ENCODE measurements around the gene PPM1E. TPM values are rescaled to one million over a fixed set of nuclear protein-coding genes. Genes with fewer than 3 reads are reported as not detected.

The PPM1E gene
- total and polyA plus RNA-seq, 2 of the 4 experiments (the other 2 are of a cell fraction) = under 0.01 to 0.05 TPM

DNA sequence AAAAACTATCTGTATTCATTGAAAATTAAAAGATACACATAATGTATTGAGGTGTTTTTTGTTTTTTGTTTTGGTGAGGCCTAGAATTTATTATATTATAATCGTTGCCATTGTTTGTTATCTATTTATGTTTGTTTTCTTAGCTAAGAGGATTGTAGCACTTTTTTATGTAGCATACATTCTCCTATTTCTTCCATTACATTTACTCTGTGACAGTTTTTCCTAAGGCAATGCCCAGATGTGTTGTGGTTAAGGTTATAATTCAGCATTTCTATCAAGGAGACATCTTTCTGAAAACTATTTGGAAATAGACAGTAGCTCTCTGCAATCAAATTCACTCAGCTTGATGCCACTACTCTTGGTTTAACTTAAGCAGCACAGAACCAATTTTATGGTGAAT lies 161.6 kb downstream of the PPM1E start:
- no TSS peak for BruUV-seq (replicated peaks)

More for the DNA sequence above, 161.6 kb downstream of the PPM1E start:
- Histone ChIP-seq H3K79me1 (ENCODE audit: low read depth in 1 of 2, low read length in 2 of 2) (no peaks in the 10 kb centered on the region), H3K9ac (ENCODE audit: low read depth, low read length) (no peak overlapping the region), H3K18ac (ENCODE audit: low read depth, low read length) (no peak overlapping the region), H3K4me1 (ENCODE audit: control insufficient read depth, insufficient read depth, low read length) (no peaks in the 10 kb centered on the region), H3K4me2 (ENCODE audit: low read depth, low read length) (no peak overlapping the region), H3K9me1 (ENCODE audit: insufficient read depth, low read length) (no peaks in the 10 kb centered on the region), H2BK20ac (ENCODE audit: low read depth, low read length) (no peak overlapping the region), H3K27me3 (ENCODE audit: control insufficient read depth, insufficient read depth, low read length) (no peaks in the 10 kb centered on the region; the same call in 1 of the 2 replicates), H2BK5ac (ENCODE audit: low read depth, low read length, poor library complexity, severe bottlenecking) (no peak overlapping the region), H3K56ac (ENCODE audit: extremely low read depth, insufficient read depth, low read length) (no peak overlapping the region), H4K91ac (ENCODE audit: insufficient read depth, low read depth, low read length) (no peak overlapping the region), H2AFZ (replicated peaks; ENCODE audit: low read length, poor library complexity) (no peak overlapping the region), H4K20me1 (ENCODE audit: insufficient read depth, low read length) (no peaks in the 10 kb centered on the region), H2AK5ac (ENCODE audit: low read depth, low read length) (no peak overlapping the region), H2BK15ac (ENCODE audit: low read depth, low read length) (no peak overlapping the region), H3K9me3 (ENCODE audit: control insufficient read depth, insufficient read depth, low read length) (peaks cover 4% of the 10 kb centered on the region), H3K4me3 (ENCODE audit: insufficient read depth, low read depth, low read length) (no peak overlapping the region), H3K23ac (ENCODE audit: low read depth, low read length) (no peak overlapping the region), H3K27ac (ENCODE audit: insufficient read depth, low read length) (no peak overlapping the region), H3K4ac (ENCODE audit: low read depth, low read length) (no peak overlapping the region), H3K36me3 (ENCODE audit: control insufficient read depth, insufficient read depth, low read length) (no peaks in the 10 kb centered on the region), H4K8ac (ENCODE audit: low read depth in 2 of 2, low read length in 2 of 2) (no peak overlapping the region), H3K14ac (replicated peaks; ENCODE audit: low read depth, low read length) (no peak overlapping the region), H2AK9ac (replicated peaks; ENCODE audit: low read depth, low read length, poor library complexity) (no peak overlapping the region), H2BK120ac (ENCODE audit: low read depth, low read length) (no peak overlapping the region), H4K5ac (ENCODE audit: low read depth, low read length) (no peak overlapping the region)
- dilution Hi-C loops (cut with HindIII; ENCODE audit: low sequenced_read_pairs, unreplicated experiment) (no loop called here), intact Hi-C loops (cut with micrococcal nuclease) (no loop called here), in situ Hi-C loops (cut with MboI; ENCODE audit: low sequenced_read_pairs) (no loop called here)
- CTCF ChIA-PET = interaction anchor here (0.6 kb wide), 1 partner anchor 59 kb away, joined by 4 read pairs; no protein-coding TSS in a partner anchor
- TF ChIP-seq, protein P1, sequence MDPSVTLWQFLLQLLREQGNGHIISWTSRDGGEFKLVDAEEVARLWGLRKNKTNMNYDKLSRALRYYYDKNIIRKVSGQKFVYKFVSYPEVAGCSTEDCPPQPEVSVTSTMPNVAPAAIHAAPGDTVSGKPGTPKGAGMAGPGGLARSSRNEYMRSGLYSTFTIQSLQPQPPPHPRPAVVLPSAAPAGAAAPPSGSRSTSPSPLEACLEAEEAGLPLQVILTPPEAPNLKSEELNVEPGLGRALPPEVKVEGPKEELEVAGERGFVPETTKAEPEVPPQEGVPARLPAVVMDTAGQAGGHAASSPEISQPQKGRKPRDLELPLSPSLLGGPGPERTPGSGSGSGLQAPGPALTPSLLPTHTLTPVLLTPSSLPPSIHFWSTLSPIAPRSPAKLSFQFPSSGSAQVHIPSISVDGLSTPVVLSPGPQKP (IDR thresholded peaks at IDR 0.05; ENCODE audit: borderline replicate concordance, low read depth, low read length) = no peak
- TF ChIP-seq CHD1 (IDR thresholded peaks at IDR 0.05; ENCODE audit: low read depth, low read length) = no peak
- no peak for TF ChIP-seq BHLHE40 (IDR thresholded peaks at IDR 0.05; ENCODE audit: low read depth, low read length)
- TF ChIP-seq NFE2L2 (IDR thresholded peaks at IDR 0.05; ENCODE audit: low read depth, low read length) = no peak
- no peak for TF ChIP-seq FOS (IDR thresholded peaks at IDR 0.05; ENCODE audit: low read depth, low read length)
- no peak for TF ChIP-seq RAD21 (IDR thresholded peaks at IDR 0.05; ENCODE audit: low read length)
- no peak for TF ChIP-seq RCOR1 (IDR thresholded peaks at IDR 0.05; ENCODE audit: insufficient replicate concordance, low read length)
- TF ChIP-seq, protein P2, sequence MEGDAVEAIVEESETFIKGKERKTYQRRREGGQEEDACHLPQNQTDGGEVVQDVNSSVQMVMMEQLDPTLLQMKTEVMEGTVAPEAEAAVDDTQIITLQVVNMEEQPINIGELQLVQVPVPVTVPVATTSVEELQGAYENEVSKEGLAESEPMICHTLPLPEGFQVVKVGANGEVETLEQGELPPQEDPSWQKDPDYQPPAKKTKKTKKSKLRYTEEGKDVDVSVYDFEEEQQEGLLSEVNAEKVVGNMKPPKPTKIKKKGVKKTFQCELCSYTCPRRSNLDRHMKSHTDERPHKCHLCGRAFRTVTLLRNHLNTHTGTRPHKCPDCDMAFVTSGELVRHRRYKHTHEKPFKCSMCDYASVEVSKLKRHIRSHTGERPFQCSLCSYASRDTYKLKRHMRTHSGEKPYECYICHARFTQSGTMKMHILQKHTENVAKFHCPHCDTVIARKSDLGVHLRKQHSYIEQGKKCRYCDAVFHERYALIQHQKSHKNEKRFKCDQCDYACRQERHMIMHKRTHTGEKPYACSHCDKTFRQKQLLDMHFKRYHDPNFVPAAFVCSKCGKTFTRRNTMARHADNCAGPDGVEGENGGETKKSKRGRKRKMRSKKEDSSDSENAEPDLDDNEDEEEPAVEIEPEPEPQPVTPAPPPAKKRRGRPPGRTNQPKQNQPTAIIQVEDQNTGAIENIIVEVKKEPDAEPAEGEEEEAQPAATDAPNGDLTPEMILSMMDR (conservative IDR thresholded peaks at IDR 0.05; ENCODE audit: low read depth, low read length) = no peak
- no peak for TF ChIP-seq MAZ (IDR thresholded peaks at IDR 0.05; ENCODE audit: borderline replicate concordance, low read depth, low read length)
- TF ChIP-seq POLR2A (IDR thresholded peaks at IDR 0.05; ENCODE audit: low read depth, low read length) = no peak
- no peak for TF ChIP-seq CEBPB (IDR thresholded peaks at IDR 0.05; ENCODE audit: low read depth, low read length)
- no peak for TF ChIP-seq SMC3 (IDR thresholded peaks at IDR 0.05; ENCODE audit: low read depth, low read length)
- TF ChIP-seq RFX5 (IDR thresholded peaks at IDR 0.05; ENCODE audit: low read depth, low read length) = no peak
- no peak for TF ChIP-seq MAFK (IDR thresholded peaks at IDR 0.05; ENCODE audit: low read depth, low read length)
- TF ChIP-seq, protein P3, sequence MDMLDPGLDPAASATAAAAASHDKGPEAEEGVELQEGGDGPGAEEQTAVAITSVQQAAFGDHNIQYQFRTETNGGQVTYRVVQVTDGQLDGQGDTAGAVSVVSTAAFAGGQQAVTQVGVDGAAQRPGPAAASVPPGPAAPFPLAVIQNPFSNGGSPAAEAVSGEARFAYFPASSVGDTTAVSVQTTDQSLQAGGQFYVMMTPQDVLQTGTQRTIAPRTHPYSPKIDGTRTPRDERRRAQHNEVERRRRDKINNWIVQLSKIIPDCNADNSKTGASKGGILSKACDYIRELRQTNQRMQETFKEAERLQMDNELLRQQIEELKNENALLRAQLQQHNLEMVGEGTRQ (IDR thresholded peaks at IDR 0.05; ENCODE audit: low read depth, low read length) = no peak
- WGBS, 2 experiments (ENCODE audit: extremely low coverage in 2 of 2, insufficient read length in 1 of 2) = no CpG with 5 or more reads among the region's 1 CpG
- POLR2A ChIA-PET (ENCODE audit: unreplicated experiment) = no interaction called here
- ATAC-seq (ENCODE audit: low read depth) (no peak), DNase-seq (no peak)

All from IMR-90 (cell line).